IMR-90 (cell line): ENCODE results near the gene ADM. TPM values are rescaled to one million over a fixed set of nuclear protein-coding genes. Genes with fewer than 3 reads are reported as not detected.

Experiments
- ATAC-seq: fragments of 200-7000 bp; cut with Tn5 transposase; 2 replicates; pipeline ENCODE4 v1.9.1; 2020; ENCODE audit warnings: low read depth, mild to moderate bottlenecking, moderate library complexity
- BruUV-seq: library from RNA; stranded (reverse); fragments of 400-500 nt; replicated peaks from 2 replicates; lab custom pipeline; 2021; lab: Mats Ljungman, UMichigan
- CTCF ChIA-PET: fragments of 300-600 bp; formaldehyde crosslinking; extraction: SDS; loops from one replicate; lab custom pipeline; 2021; ENCODE audit warnings: antibody characterized with exemption; lab: Yijun Ruan, JAX
- POLR2A ChIA-PET: fragments of 300-600 bp; sonication (Branson Sonifier 250); formaldehyde crosslinking; loops from one replicate; lab custom pipeline; 2022; ENCODE audit warnings: antibody characterized with exemption; ENCODE audit not compliant: unreplicated experiment; lab: Charles Lee
- DNase-seq: peaks from one replicate; pipeline ENCODE4 v3.0.0; 2013
- H2AFZ ChIP-seq: replicated peaks from 2 replicates; pipeline ENCODE3; 2013; ENCODE audit warnings: low read length, mild to moderate bottlenecking; ENCODE audit not compliant: poor library complexity
- H2AK5ac ChIP-seq: 2 replicates; pipeline ENCODE4 v1.6.1; 2013; ENCODE audit warnings: low read depth, low read length, inconsistent platforms
- H2AK9ac ChIP-seq: replicated peaks from 2 replicates; pipeline ENCODE3; 2013; ENCODE audit warnings: mild to moderate bottlenecking, low read depth, low read length, moderate library complexity; ENCODE audit not compliant: poor library complexity
- H2BK120ac ChIP-seq: 2 replicates; pipeline ENCODE4 v1.6.1; 2013; ENCODE audit warnings: low read depth, low read length, inconsistent platforms
- H2BK15ac ChIP-seq: 3 replicates; pipeline ENCODE4 v1.6.1; 2013; ENCODE audit warnings: low read depth, low read length, inconsistent platforms
- H2BK20ac ChIP-seq: 2 replicates; pipeline ENCODE4 v1.6.1; 2013; ENCODE audit warnings: low read depth, mild to moderate bottlenecking, inconsistent platforms, low read length, moderate library complexity
- H2BK5ac ChIP-seq: 2 replicates; pipeline ENCODE4 v1.6.1; 2013; ENCODE audit warnings: mild to moderate bottlenecking, low read depth, low read length, inconsistent platforms; ENCODE audit not compliant: poor library complexity, severe bottlenecking
- H3K14ac ChIP-seq: replicated peaks from 2 replicates; pipeline ENCODE4 v1.6.1; 2013; ENCODE audit warnings: low read depth, low read length, inconsistent platforms
- H3K18ac ChIP-seq: 2 replicates; pipeline ENCODE4 v1.6.1; 2013; ENCODE audit warnings: low read depth, low read length, control low read depth
- H3K23ac ChIP-seq: 2 replicates; pipeline ENCODE4 v1.6.1; 2013; ENCODE audit warnings: low read depth, low read length, inconsistent platforms
- H3K27ac ChIP-seq: 2 replicates; pipeline ENCODE4 v1.5.1; 2013; ENCODE audit warnings: mild to moderate bottlenecking, control low read depth, low read length; ENCODE audit not compliant: insufficient read depth
- H3K27me3 ChIP-seq: 2 replicates; pipeline ENCODE4 v1.6.1; 2013; ENCODE audit warnings: low read length; ENCODE audit not compliant: control insufficient read depth, insufficient read depth
- H3K36me3 ChIP-seq: 2 replicates; pipeline ENCODE4 v1.6.1; 2013; ENCODE audit warnings: low read length, mixed read lengths; ENCODE audit not compliant: control insufficient read depth, insufficient read depth
- H3K4ac ChIP-seq: 2 replicates; pipeline ENCODE4 v1.6.1; 2013; ENCODE audit warnings: low read depth, low read length, inconsistent platforms
- H3K4me1 ChIP-seq: 2 replicates; pipeline ENCODE4 v1.6.1; 2013; ENCODE audit warnings: low read length, mixed read lengths; ENCODE audit not compliant: control insufficient read depth, insufficient read depth
- H3K4me2 ChIP-seq: 2 replicates; pipeline ENCODE4 v1.6.1; 2013; ENCODE audit warnings: low read depth, mild to moderate bottlenecking, control low read depth, low read length, moderate library complexity
- H3K4me3 ChIP-seq: 2 replicates; pipeline ENCODE4 v1.5.1; 2013; ENCODE audit warnings: low read depth, mild to moderate bottlenecking, control low read depth, low read length, moderate library complexity; ENCODE audit not compliant: insufficient read depth
- H3K56ac ChIP-seq: 2 replicates; pipeline ENCODE4 v1.6.1; 2013; ENCODE audit warnings: low read length, inconsistent platforms; ENCODE audit not compliant: insufficient read depth; ENCODE audit errors: extremely low read depth
- H3K79me1 ChIP-seq, 2 experiments: 2 replicates each; pipeline ENCODE4 v1.6.1; 2013; ENCODE audit warnings: low read length in 2 of 2, inconsistent platforms in 1 of 2, low read depth in 1 of 2
- H3K9ac ChIP-seq: 2 replicates; pipeline ENCODE4 v1.6.1; 2013; ENCODE audit warnings: low read depth, low read length, control low read depth
- H3K9me1 ChIP-seq: 2 replicates; pipeline ENCODE4 v1.6.1; 2013; ENCODE audit warnings: low read length, inconsistent platforms; ENCODE audit not compliant: insufficient read depth
- H3K9me3 ChIP-seq: 2 replicates; pipeline ENCODE4 v1.6.1; 2013; ENCODE audit warnings: low read length; ENCODE audit not compliant: control insufficient read depth, insufficient read depth
- H4K20me1 ChIP-seq: 2 replicates; pipeline ENCODE4 v1.6.1; 2013; ENCODE audit warnings: low read length, inconsistent platforms; ENCODE audit not compliant: insufficient read depth
- H4K5ac ChIP-seq: 2 replicates; pipeline ENCODE4 v1.6.1; 2013; ENCODE audit warnings: mild to moderate bottlenecking, low read depth, low read length, control low read depth
- H4K8ac ChIP-seq, 2 experiments: 2 replicates each; pipeline ENCODE4 v1.6.1; 2013; ENCODE audit warnings: low read depth in 2 of 2, low read length in 2 of 2, control low read depth in 1 of 2, inconsistent platforms in 1 of 2
- H4K91ac ChIP-seq: 2 replicates; pipeline ENCODE4 v1.6.1; 2013; ENCODE audit warnings: low read depth, low read length, inconsistent platforms; ENCODE audit not compliant: insufficient read depth
- CEBPB ChIP-seq: IDR thresholded peaks from 2 replicates; pipeline ENCODE4 v1.6.1; 2012; ENCODE audit warnings: low read depth, low read length, improper control_type of control experiment
- CHD1 ChIP-seq: IDR thresholded peaks from 2 replicates; pipeline ENCODE4 v1.6.1; 2012; ENCODE audit warnings: low read depth, low read length, improper control_type of control experiment
- FOS ChIP-seq: fragments of 150-350 bp; IDR thresholded peaks from 2 replicates; pipeline ENCODE4 v1.6.1; 2016; ENCODE audit warnings: low read depth, low read length
- MAFK ChIP-seq: IDR thresholded peaks from 2 replicates; pipeline ENCODE4 v1.6.1; 2012; ENCODE audit warnings: low read depth, low read length, improper control_type of control experiment
- MAZ ChIP-seq: IDR thresholded peaks from 2 replicates; pipeline ENCODE4 v1.6.1; 2012; ENCODE audit warnings: low read depth, mild to moderate bottlenecking, low read length, improper control_type of control experiment, moderate library complexity, borderline replicate concordance
- MXI1 ChIP-seq: IDR thresholded peaks from 2 replicates; pipeline ENCODE4 v1.6.1; 2012; ENCODE audit warnings: low read depth, mild to moderate bottlenecking, low read length, moderate library complexity, borderline replicate concordance
- NFE2L2 ChIP-seq: fragments of 150-350 bp; IDR thresholded peaks from 2 replicates; pipeline ENCODE4 v1.6.1; 2016; ENCODE audit warnings: low read depth, mild to moderate bottlenecking, low read length
- POLR2A ChIP-seq: IDR thresholded peaks from 2 replicates; pipeline ENCODE4 v1.6.1; 2012; ENCODE audit warnings: mild to moderate bottlenecking, low read depth, low read length
- RAD21 ChIP-seq: IDR thresholded peaks from 2 replicates; pipeline ENCODE4 v1.6.1; 2012; ENCODE audit warnings: low read length, improper control_type of control experiment
- RCOR1 ChIP-seq: IDR thresholded peaks from 2 replicates; pipeline ENCODE4 v1.6.1; 2012; ENCODE audit warnings: mild to moderate bottlenecking, low read length, improper control_type of control experiment; ENCODE audit not compliant: insufficient replicate concordance
- RFX5 ChIP-seq: IDR thresholded peaks from 2 replicates; pipeline ENCODE4 v1.8.0; 2012; ENCODE audit warnings: low read depth, mild to moderate bottlenecking, low read length, moderate library complexity
- SMC3 ChIP-seq: fragments of 150-350 bp; IDR thresholded peaks from 2 replicates; pipeline ENCODE4 v1.6.1; 2016; ENCODE audit warnings: low read depth, mild to moderate bottlenecking, antibody characterized with exemption, low read length, moderate library complexity
- WGBS, 2 experiments: methylation state at CpG; one replicate each; pipeline versions ENCODE4 v1.1.5 to v1.1.7; 2013; ENCODE audit warnings: missing lambda C conversion rate in 2 of 2; ENCODE audit not compliant: insufficient read length in 1 of 2; ENCODE audit errors: extremely low coverage in 2 of 2; 5-methylcytosine and 5-hydroxymethylcytosine counted together
- dilution Hi-C: fragments of 300-500 bp; cut with HindIII; formaldehyde crosslinking; loops from one replicate; pipeline ENCODE4 v1.14.3; 2018; ENCODE audit warnings: low sequenced_read_pairs; ENCODE audit not compliant: unreplicated experiment
- in situ Hi-C: fragments of 300-500 bp; cut with MboI; formaldehyde crosslinking; loops from 3 replicates; pipeline ENCODE4 v1.14.3; 2019; ENCODE audit warnings: low sequenced_read_pairs, inconsistent platforms, mixed read lengths
- intact Hi-C: fragments of 100-400 bp; cut with micrococcal nuclease; formaldehyde crosslinking; loops from 2 replicates; pipeline ENCODE4 v1.10.0; 2022
- polyA plus RNA-seq, 3 experiments: library from polyadenylated mRNA; depleted of rRNA; stranded (reverse); fragments of >200 nt; gene quantifications; 2 replicates each; pipeline ENCODE4 v1.2.3, GENCODE V29; 2012; ENCODE audit warnings: low replicate concordance in 1 of 3
- total RNA-seq: library from RNA; depleted of rRNA; stranded (reverse); fragments of >200 nt; gene quantifications from 2 replicates; pipeline ENCODE4 v1.2.3, GENCODE V29; 2012
- TF ChIP-seq, protein P1 (sequence below): fragments of 150-350 bp; IDR thresholded peaks from 2 replicates; pipeline ENCODE4 v1.6.1; 2016; ENCODE audit warnings: low read depth, mild to moderate bottlenecking, low read length, moderate library complexity, borderline replicate concordance
- TF ChIP-seq, protein P2 (sequence below): fragments of 150-350 bp; IDR thresholded peaks from 2 replicates; pipeline ENCODE4 v1.6.1; 2017; ENCODE audit warnings: mild to moderate bottlenecking, antibody characterized with exemption, low read length, low read depth

ADM gene
- total and polyA plus RNA-seq, 2 of the 4 experiments (the other 2 are of a cell fraction) = 357 to 559 TPM

DNA sequence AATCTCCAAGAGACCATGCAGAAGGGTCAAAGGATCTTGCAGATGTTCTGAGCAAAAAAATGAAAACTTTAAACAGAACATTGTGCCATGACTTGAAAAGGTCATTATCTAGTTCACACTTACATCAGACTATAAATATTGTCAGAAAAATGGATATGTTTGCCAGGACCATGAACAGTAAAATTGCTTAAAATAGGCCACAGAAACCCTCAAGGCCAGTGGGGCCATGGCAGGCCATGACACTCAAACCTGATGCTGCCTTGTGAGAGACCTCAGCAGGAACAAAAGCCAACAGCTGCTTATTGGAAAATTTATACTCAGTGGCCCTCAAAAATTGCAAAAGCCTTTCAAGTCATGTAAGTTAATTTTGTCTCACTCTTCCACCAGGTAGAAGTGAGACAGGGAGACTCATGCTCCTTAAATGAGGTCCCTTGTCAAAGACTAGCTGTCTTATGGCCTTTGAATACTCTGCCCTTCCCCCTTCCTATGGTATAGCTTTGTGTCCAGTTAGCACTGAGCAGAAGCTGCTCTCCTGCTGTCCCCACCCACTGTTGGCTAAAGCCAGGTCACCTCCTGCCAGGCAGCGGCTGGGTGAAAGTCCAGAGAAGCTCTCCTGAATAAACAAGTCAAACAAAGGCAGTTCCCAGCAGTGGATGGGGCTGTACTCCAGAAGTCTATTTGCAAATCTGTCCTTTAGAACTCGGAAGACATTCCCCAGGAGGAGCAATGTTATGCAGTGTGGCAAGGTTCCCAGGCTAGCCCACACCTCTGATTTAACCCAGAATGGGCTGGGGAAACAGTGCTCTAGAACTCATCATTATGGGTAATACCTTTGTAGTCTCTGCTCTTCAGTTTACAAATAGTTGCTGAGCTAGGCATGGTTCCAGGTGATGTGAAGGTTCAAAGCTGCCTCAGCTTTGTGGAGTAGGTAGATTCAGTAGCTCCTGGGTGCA, 21.4 kb downstream of the ADM start:
- peak overlapping the region; percentile 97 for H2BK15ac ChIP-seq
- ChIA-PET POLR2A (interaction anchor here (0.7 to 0.9 kb wide), 2 partner anchors 16 to 18 kb away, joined by 3 read pairs; no protein-coding TSS in a partner anchor), CTCF (interaction anchor here (0.7 to 1.0 kb wide), 2 partner anchors 40 to 80 kb away, joined by 3 read pairs; no protein-coding TSS in a partner anchor)
- H3K36me3 ChIP-seq = no peaks in the 10 kb centered on the region
- peak overlapping the region; percentile 81 for H3K18ac ChIP-seq
- H3K9ac ChIP-seq = peak overlapping the region; percentile 24
- peaks cover 38% of the 10 kb centered on the region for H3K9me1 ChIP-seq
- in situ Hi-C loops = no loop called here
- peak overlapping the region; percentile 75 for H3K14ac ChIP-seq
- H2AFZ ChIP-seq = peak overlapping the region; percentile 9
- WGBS, 2 experiments = 71% methylated on average over 1 of the region's 2 CpGs; no CpG with 5 or more reads in 1 of the 2 experiments
- H3K27ac ChIP-seq = peak overlapping the region; percentile 91
- peak overlapping the region; percentile 87 for H2AK5ac ChIP-seq
- H3K4me3 ChIP-seq = no peak overlapping the region
- H3K27me3 ChIP-seq = no peaks in the 10 kb centered on the region
- H2BK120ac ChIP-seq = peak overlapping the region; percentile 76
- H4K20me1 ChIP-seq = no peaks in the 10 kb centered on the region
- peak overlapping the region; percentile 78 for H3K4ac ChIP-seq
- peak overlapping the region; percentile 79 for H4K91ac ChIP-seq
- peak overlapping the region; percentile 70 for H2BK20ac ChIP-seq
- peak overlapping the region; percentile 42 for H3K4me2 ChIP-seq
- peak overlapping the region; percentile 25 for H3K23ac ChIP-seq
- BruUV-seq = no TSS peak
- peak overlapping the region; percentile 17 to 71 for H4K8ac ChIP-seq
- intact Hi-C loops = loop anchor here (5.0 to 10.0 kb wide), 2 partner anchors 41 to 199 kb away; no protein-coding TSS in a partner anchor
- H3K56ac ChIP-seq = peak overlapping the region; percentile 79
- H2AK9ac ChIP-seq = peak overlapping the region; percentile 51
- H4K5ac ChIP-seq = peak overlapping the region; percentile 80
- H3K79me1 ChIP-seq = peaks cover 0 to 14% of the 10 kb centered on the region in 2 experiments; a peak in 2 of 4 replicates
- no peaks in the 10 kb centered on the region for H3K9me3 ChIP-seq
- DNase-seq = no peak
- ATAC-seq = peak; percentile 1
- dilution Hi-C loops = no loop called here
- peaks cover 52% of the 10 kb centered on the region for H3K4me1 ChIP-seq
- H2BK5ac ChIP-seq = peak overlapping the region; percentile 90
- TF ChIP-seq MXI1 (no peak), MAFK (no peak), SMC3 (no peak), NFE2L2 (no peak), FOS (no peak), POLR2A (no peak), CHD1 (no peak), RAD21 (no peak), CEBPB (no peak), RFX5 (no peak), RCOR1 (no peak), MAZ (no peak)
- TF ChIP-seq, protein P1, sequence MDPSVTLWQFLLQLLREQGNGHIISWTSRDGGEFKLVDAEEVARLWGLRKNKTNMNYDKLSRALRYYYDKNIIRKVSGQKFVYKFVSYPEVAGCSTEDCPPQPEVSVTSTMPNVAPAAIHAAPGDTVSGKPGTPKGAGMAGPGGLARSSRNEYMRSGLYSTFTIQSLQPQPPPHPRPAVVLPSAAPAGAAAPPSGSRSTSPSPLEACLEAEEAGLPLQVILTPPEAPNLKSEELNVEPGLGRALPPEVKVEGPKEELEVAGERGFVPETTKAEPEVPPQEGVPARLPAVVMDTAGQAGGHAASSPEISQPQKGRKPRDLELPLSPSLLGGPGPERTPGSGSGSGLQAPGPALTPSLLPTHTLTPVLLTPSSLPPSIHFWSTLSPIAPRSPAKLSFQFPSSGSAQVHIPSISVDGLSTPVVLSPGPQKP = no peak
- TF ChIP-seq, protein P2, sequence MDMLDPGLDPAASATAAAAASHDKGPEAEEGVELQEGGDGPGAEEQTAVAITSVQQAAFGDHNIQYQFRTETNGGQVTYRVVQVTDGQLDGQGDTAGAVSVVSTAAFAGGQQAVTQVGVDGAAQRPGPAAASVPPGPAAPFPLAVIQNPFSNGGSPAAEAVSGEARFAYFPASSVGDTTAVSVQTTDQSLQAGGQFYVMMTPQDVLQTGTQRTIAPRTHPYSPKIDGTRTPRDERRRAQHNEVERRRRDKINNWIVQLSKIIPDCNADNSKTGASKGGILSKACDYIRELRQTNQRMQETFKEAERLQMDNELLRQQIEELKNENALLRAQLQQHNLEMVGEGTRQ = no peak
